GM20000 (cell line): ENCODE data around the gene WTAP.
"Not testable (repeated sequence)": the region's sequence is repeated elsewhere in the genome, so short reads cannot be mapped to it uniquely, and the experiment has no call there.

Experiments
- DNase-seq: peaks from one replicate; pipeline ENCODE4 v3.0.0; 2012; ENCODE audit warnings: low spot score
- TF ChIP-seq, protein P1 (sequence below): IDR thresholded peaks from 2 replicates; pipeline ENCODE4 v1.5.1; 2012; ENCODE audit warnings: mild to moderate bottlenecking, control low read depth; ENCODE audit errors: extremely low read depth, missing control alignments

WTAP gene

GRCh38 chr6:159739341-159739740, 12.0 kb downstream of the WTAP start:
- no peak for DNase-seq
- TF ChIP-seq, protein P1, sequence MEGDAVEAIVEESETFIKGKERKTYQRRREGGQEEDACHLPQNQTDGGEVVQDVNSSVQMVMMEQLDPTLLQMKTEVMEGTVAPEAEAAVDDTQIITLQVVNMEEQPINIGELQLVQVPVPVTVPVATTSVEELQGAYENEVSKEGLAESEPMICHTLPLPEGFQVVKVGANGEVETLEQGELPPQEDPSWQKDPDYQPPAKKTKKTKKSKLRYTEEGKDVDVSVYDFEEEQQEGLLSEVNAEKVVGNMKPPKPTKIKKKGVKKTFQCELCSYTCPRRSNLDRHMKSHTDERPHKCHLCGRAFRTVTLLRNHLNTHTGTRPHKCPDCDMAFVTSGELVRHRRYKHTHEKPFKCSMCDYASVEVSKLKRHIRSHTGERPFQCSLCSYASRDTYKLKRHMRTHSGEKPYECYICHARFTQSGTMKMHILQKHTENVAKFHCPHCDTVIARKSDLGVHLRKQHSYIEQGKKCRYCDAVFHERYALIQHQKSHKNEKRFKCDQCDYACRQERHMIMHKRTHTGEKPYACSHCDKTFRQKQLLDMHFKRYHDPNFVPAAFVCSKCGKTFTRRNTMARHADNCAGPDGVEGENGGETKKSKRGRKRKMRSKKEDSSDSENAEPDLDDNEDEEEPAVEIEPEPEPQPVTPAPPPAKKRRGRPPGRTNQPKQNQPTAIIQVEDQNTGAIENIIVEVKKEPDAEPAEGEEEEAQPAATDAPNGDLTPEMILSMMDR: no peak

DNA sequence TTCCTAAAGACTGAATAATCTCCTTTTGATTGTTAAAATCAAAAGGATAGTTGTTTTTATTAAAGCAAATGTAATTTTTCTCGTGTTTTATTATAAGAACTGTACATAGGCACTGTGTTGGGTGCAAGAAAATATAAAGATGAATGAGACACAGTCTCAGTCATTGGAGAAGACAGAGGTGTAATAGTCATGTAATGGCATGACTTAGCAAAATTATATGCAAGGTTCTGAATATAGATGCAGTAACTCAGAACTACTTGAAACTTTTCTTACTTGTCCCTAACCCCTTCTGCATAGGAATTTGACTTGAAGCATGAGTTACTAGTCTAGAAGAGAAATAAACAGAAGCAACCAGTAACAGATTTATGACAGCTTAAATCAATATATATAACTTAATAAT, 14.9 kb downstream of the WTAP start:
- TF ChIP-seq, protein P1: no peak
- no peak for DNase-seq

GRCh38 chr6:159745081-159745480, 17.8 kb downstream of the WTAP start:
- no peak for DNase-seq

GRCh38 chr6:159746759-159747158, 19.5 kb downstream of the WTAP start:
- TF ChIP-seq, protein P1: no peak

More at GRCh38 chr6:159745081-159745480, 17.8 kb downstream of the WTAP start:
- TF ChIP-seq, protein P1: no peak

DNA sequence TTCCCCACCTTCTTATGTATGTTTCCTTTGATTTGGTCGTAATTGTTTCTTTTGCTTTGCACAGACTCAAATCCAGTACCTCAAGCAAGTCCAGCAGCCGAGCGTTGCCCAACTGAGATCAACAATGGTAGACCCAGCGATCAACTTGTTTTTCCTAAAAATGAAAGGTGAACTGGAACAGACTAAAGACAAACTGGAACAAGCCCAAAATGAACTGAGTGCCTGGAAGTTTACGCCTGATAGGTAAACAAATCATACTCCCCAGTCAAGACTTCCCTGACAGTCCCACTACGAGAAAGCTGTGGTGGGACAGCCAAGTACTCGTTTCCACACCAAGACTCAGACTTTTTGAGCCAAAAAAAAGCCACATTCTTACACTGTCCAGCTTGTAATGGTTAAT, 20.8 kb downstream of the WTAP start:
- not testable (repeated sequence) for DNase-seq

More at GRCh38 chr6:159746759-159747158, 19.5 kb downstream of the WTAP start:
- DNase-seq: no peak

- TF ChIP-seq, protein P1: no peak
- DNase-seq: no peak
Observed at GRCh38 chr6:159751448-159751847, 24.1 kb downstream of the WTAP start.

DNA sequence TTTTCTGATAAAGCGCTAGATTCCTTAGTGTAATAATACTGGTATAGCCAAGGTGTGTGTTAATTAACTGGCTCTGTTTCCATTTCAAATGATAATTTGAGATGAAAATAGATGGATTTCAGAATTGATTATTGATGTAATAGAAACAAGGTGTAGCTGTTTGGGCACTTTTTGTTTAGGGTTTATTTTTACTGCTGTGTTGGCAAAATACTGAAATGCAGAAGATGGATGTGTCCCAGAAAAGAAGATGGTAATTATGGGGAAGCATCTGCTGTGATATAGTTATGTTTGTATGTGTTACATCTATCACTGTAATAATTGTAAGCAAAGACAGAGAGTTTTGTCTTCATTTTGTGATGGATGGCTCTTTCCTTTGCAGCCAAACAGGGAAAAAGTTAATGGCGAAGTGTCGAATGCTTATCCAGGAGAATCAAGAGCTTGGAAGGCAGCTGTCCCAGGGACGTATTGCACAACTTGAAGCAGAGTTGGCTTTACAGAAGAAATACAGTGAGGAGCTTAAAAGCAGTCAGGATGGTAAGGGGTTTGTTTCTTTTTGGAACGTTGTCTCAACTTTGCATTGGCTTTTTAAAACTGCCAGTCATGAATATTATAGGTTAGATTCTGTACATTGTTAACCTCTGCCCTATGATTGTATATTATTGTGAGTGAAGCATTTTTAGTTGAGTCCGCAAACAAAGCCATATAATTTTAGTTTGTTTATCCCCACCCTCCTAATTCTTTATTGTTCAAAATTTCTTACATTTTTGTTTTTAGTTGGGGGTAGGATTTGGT, 26.0 kb downstream of the WTAP start:
- TF ChIP-seq, protein P1: no peak
- DNase-seq: no peak

- TF ChIP-seq, protein P1: no peak
Observed at GRCh38 chr6:159754401-159754800, 27.1 kb downstream of the WTAP start.

More at GRCh38 chr6:159754401-159754800, 27.1 kb downstream of the WTAP start:
- DNase-seq: no peak
